HG02938 (cell line): Measurements from ENCODE around the gene LYRM4.
A peak's percentile ranks its signal among the peaks of the same experiment; 100 is the strongest.

ENCODE experiments used
- ATAC-seq: cut with Tn5 transposase; IDR thresholded peaks from one replicate; pipeline ENCODE4 v1.9.1; 2021; ENCODE audit warnings: mild to moderate bottlenecking, moderate library complexity; ENCODE audit not compliant: unreplicated experiment

The LYRM4 gene

GRCh38 chr6:5206920-5207561 is 53.7 kb downstream of the LYRM4 start:
- ATAC-seq: no peak

GRCh38 chr6:5205877-5206850 is 54.6 kb downstream of the LYRM4 start:
- ATAC-seq: no peak

- ATAC-seq: no peak
Observed at GRCh38 chr6:5205035-5205507, 55.7 kb downstream of the LYRM4 start.

GRCh38 chr6:5204376-5204775 is 56.4 kb downstream of the LYRM4 start:
- no peak for ATAC-seq

GRCh38 chr6:5203546-5203945 is 57.2 kb downstream of the LYRM4 start:
- ATAC-seq: no peak

GRCh38 chr6:5202941-5203340 is 57.8 kb downstream of the LYRM4 start:
- ATAC-seq: no peak

- no peak for ATAC-seq
Observed at GRCh38 chr6:5202206-5202605, 58.5 kb downstream of the LYRM4 start.

- no peak for ATAC-seq
Observed at GRCh38 chr6:5201271-5201670, 59.5 kb downstream of the LYRM4 start.

GRCh38 chr6:5199702-5200101 is 61.0 kb downstream of the LYRM4 start:
- no peak for ATAC-seq

- ATAC-seq: no peak
Observed at GRCh38 chr6:5199283-5199682, 61.5 kb downstream of the LYRM4 start.

- no peak for ATAC-seq
Observed at GRCh38 chr6:5197084-5197483, 63.7 kb downstream of the LYRM4 start.

GRCh38 chr6:5192135-5192794 is 68.5 kb downstream of the LYRM4 start:
- no peak for ATAC-seq

- no peak for ATAC-seq
Observed at GRCh38 chr6:5191722-5192121, 69.0 kb downstream of the LYRM4 start.

GRCh38 chr6:5191222-5191621 is 69.5 kb downstream of the LYRM4 start:
- peak; percentile 85 for ATAC-seq

GRCh38 chr6:5190507-5190906 is 70.2 kb downstream of the LYRM4 start:
- ATAC-seq: no peak

- no peak for ATAC-seq
Observed at GRCh38 chr6:5188646-5189045, 72.1 kb downstream of the LYRM4 start.

- ATAC-seq: no peak
Observed at GRCh38 chr6:5184878-5185277, 75.9 kb downstream of the LYRM4 start.

- ATAC-seq: no peak
Observed at GRCh38 chr6:5184218-5184617, 76.5 kb downstream of the LYRM4 start.

GRCh38 chr6:5181510-5182317 is 79.0 kb downstream of the LYRM4 start:
- no peak for ATAC-seq

GRCh38 chr6:5180636-5181035 is 80.1 kb downstream of the LYRM4 start:
- no peak for ATAC-seq

GRCh38 chr6:5179917-5180316 is 80.8 kb downstream of the LYRM4 start:
- no peak for ATAC-seq
